ENCODE data around the gene MLANA. TPM values are rescaled to one million over a fixed set of nuclear protein-coding genes. Genes with fewer than 3 reads are reported as not detected.
A peak's percentile ranks its signal among the peaks of the same experiment; 100 is the strongest.

Gene MLANA
- total RNA-seq, 2 donors from 2014 or later = not detected

GRCh38 chr9:5846096-5846495 is 44.6 kb upstream of the MLANA start:
- Histone ChIP-seq H3K9me3 (no peaks in the 10 kb centered on the region), H3K36me3 (replicated peaks in 1 of 2; ENCODE audit: insufficient read depth in 1 of 2, low read depth in 2 of 2) (no peaks in the 10 kb centered on the region), H3K27ac (no peak overlapping the region), H3K4me3 (no peak overlapping the region), H3K27me3 (no peaks in the 10 kb centered on the region), H3K4me1 (no peaks in the 10 kb centered on the region)
- ATAC-seq (no peak), DNase-seq (no peak)
- TF ChIP-seq CTCF (IDR thresholded peaks at IDR 0.05) = no peak
- no peak for TF ChIP-seq POLR2A (IDR thresholded peaks at IDR 0.05)
- intact Hi-C loops (cut with DNase I) = no loop called here
- WGBS, 2 donors = 90 to 92% methylated on average over 1 of the region's 1 CpG

- intact Hi-C loops (cut with DNase I) = no loop called here
- H3K27me3 ChIP-seq = no peaks in the 10 kb centered on the region
- H3K4me3 ChIP-seq = no peak overlapping the region
- no peak for ATAC-seq
- no peak for DNase-seq
- WGBS, 2 donors = 86 to 89% methylated on average over 4 of the region's 4 CpGs
- H3K27ac ChIP-seq = no peak overlapping the region
- no peak for TF ChIP-seq POLR2A (IDR thresholded peaks at IDR 0.05)
- no peaks in the 10 kb centered on the region for H3K36me3 ChIP-seq (replicated peaks in 1 of 2; ENCODE audit: insufficient read depth in 1 of 2, low read depth in 2 of 2)
- no peaks in the 10 kb centered on the region for H3K9me3 ChIP-seq
- no peaks in the 10 kb centered on the region for H3K4me1 ChIP-seq
Measured at GRCh38 chr9:5846501-5846921, 44.2 kb upstream of the MLANA start.

- TF ChIP-seq CTCF (IDR thresholded peaks at IDR 0.05) (no peak), POLR2A (IDR thresholded peaks at IDR 0.05) (no peak)
- DNase-seq (no peak), ATAC-seq (no peak)
- Histone ChIP-seq H3K4me1 (no peaks in the 10 kb centered on the region), H3K4me3 (no peak overlapping the region), H3K36me3 (replicated peaks in 1 of 2; ENCODE audit: insufficient read depth in 1 of 2, low read depth in 2 of 2) (no peaks in the 10 kb centered on the region), H3K27me3 (no peaks in the 10 kb centered on the region), H3K9me3 (no peaks in the 10 kb centered on the region), H3K27ac (no peak overlapping the region)
- intact Hi-C loops (cut with DNase I) = no loop called here
- whole genome bisulfite sequencing, 2 donors = 74 to 76% methylated on average over 3 of the region's 3 CpGs
Measured at GRCh38 chr9:5848372-5848882, 42.3 kb upstream of the MLANA start.

- intact Hi-C loops (cut with DNase I) = no loop called here
- no peak for DNase-seq
Measured at GRCh38 chr9:5850724-5851122, 40.0 kb upstream of the MLANA start.

GRCh38 chr9:5851445-5851844 is 39.2 kb upstream of the MLANA start:
- TF ChIP-seq CTCF (IDR thresholded peaks at IDR 0.05) (no peak), POLR2A (IDR thresholded peaks at IDR 0.05) (no peak)
- DNase-seq = peak in 1 of 4 donors; percentile 16
- Histone ChIP-seq H3K27ac (no peak overlapping the region), H3K9me3 (no peaks in the 10 kb centered on the region), H3K4me1 (no peaks in the 10 kb centered on the region), H3K27me3 (no peaks in the 10 kb centered on the region), H3K36me3 (replicated peaks in 1 of 2; ENCODE audit: insufficient read depth in 1 of 2, low read depth in 2 of 2) (no peaks in the 10 kb centered on the region), H3K4me3 (no peak overlapping the region)
- WGBS, 2 donors = 77 to 81% methylated on average over 2 of the region's 2 CpGs
- intact Hi-C loops (cut with DNase I) = no loop called here
- no peak for ATAC-seq

More at GRCh38 chr9:5850724-5851122, 40.0 kb upstream of the MLANA start:
- Histone ChIP-seq H3K4me1 (no peaks in the 10 kb centered on the region), H3K4me3 (no peak overlapping the region), H3K9me3 (no peaks in the 10 kb centered on the region), H3K27ac (no peak overlapping the region), H3K27me3 (no peaks in the 10 kb centered on the region), H3K36me3 (replicated peaks in 1 of 2; ENCODE audit: insufficient read depth in 1 of 2, low read depth in 2 of 2) (no peaks in the 10 kb centered on the region)
- no peak for ATAC-seq
- no peak for TF ChIP-seq POLR2A (IDR thresholded peaks at IDR 0.05)
- TF ChIP-seq CTCF (IDR thresholded peaks at IDR 0.05) = no peak

Measured in body of pancreas (tissue), 4 donors.